ENCODE data around the gene WWC2.

The WWC2 gene

GRCh38 chr4:183262776-183263100 is 163.7 kb downstream of the WWC2 start:
- no peak for DNase-seq

GRCh38 chr4:183263787-183264386 is 164.8 kb downstream of the WWC2 start:
- no peak for DNase-seq

- no peak for DNase-seq
Observed at GRCh38 chr4:183264614-183265013, 165.6 kb downstream of the WWC2 start.

GRCh38 chr4:183266371-183266770 is 167.3 kb downstream of the WWC2 start:
- no peak for DNase-seq

- no peak for DNase-seq
Observed at GRCh38 chr4:183268556-183268955, 169.5 kb downstream of the WWC2 start.

- DNase-seq: no peak
Observed at GRCh38 chr4:183272384-183272783, 173.3 kb downstream of the WWC2 start.

GRCh38 chr4:183276106-183276505 is 177.0 kb downstream of the WWC2 start:
- no peak for DNase-seq

- DNase-seq: no peak
Observed at GRCh38 chr4:183284258-183284785, 185.3 kb downstream of the WWC2 start.

- no peak for DNase-seq
Observed at GRCh38 chr4:183284965-183285364, 185.9 kb downstream of the WWC2 start.

GRCh38 chr4:183285886-183286285 is 186.8 kb downstream of the WWC2 start:
- DNase-seq: no peak

- DNase-seq: no peak
Observed at GRCh38 chr4:183286590-183287308, 187.7 kb downstream of the WWC2 start.

GRCh38 chr4:183287309-183287659 is 188.2 kb downstream of the WWC2 start:
- DNase-seq: no peak

- no peak for DNase-seq
Observed at GRCh38 chr4:183287677-183288076, 188.6 kb downstream of the WWC2 start.

GRCh38 chr4:183288955-183289354 is 189.9 kb downstream of the WWC2 start:
- no peak for DNase-seq

GRCh38 chr4:183289688-183290087 is 190.6 kb downstream of the WWC2 start:
- no peak for DNase-seq

GRCh38 chr4:183291070-183291469 is 192.0 kb downstream of the WWC2 start:
- peak; percentile 24 for DNase-seq

- no peak for DNase-seq
Observed at GRCh38 chr4:183295711-183296110, 196.7 kb downstream of the WWC2 start.

GRCh38 chr4:183297675-183298074 is 198.6 kb downstream of the WWC2 start:
- DNase-seq: no peak

GRCh38 chr4:183299464-183299863 is 200.4 kb downstream of the WWC2 start:
- DNase-seq: no peak

- DNase-seq: no peak
Observed at GRCh38 chr4:183300070-183300469, 201.0 kb downstream of the WWC2 start.

- no peak for DNase-seq
Observed at GRCh38 chr4:183300655-183301054, 201.6 kb downstream of the WWC2 start.

- DNase-seq: no peak
Observed at GRCh38 chr4:183303301-183303700, 204.2 kb downstream of the WWC2 start.

GRCh38 chr4:183304067-183304466 is 205.0 kb downstream of the WWC2 start:
- DNase-seq: no peak

GRCh38 chr4:183304538-183304937 is 205.5 kb downstream of the WWC2 start:
- DNase-seq: no peak

- DNase-seq: no peak
Observed at GRCh38 chr4:183306811-183307210, 207.8 kb downstream of the WWC2 start.
